ENCODE results near the gene OCLN. TPM values are rescaled to one million over a fixed set of nuclear protein-coding genes. Genes with fewer than 3 reads are reported as not detected.
"Not testable (repeated sequence)": the region's sequence is repeated elsewhere in the genome, so short reads cannot be mapped to it uniquely, and the experiment has no call there.

Gene OCLN
- total RNA-seq, 1 donor from 2014 or later, result 2.2 TPM

- no peak for TF ChIP-seq CTCF (IDR thresholded peaks at IDR 0.05)
- ATAC-seq (ENCODE audit: low read depth) (no peak), DNase-seq (no peak)
- no peaks in the 10 kb centered on the region for H3K9me3 Mint-ChIP-seq
- ChIA-PET POLR2A (no interaction called here), CTCF (no interaction called here)
- no peak overlapping the region for H3K27ac Mint-ChIP-seq
- no peaks in the 10 kb centered on the region for H3K27me3 Mint-ChIP-seq
- no peak overlapping the region for H3K4me3 Mint-ChIP-seq
- no peaks in the 10 kb centered on the region for H3K36me3 Mint-ChIP-seq (ENCODE audit: low read depth)
- intact Hi-C loops (cut with micrococcal nuclease), result no loop called here
- no peaks in the 10 kb centered on the region for H3K4me1 Mint-ChIP-seq
Measured at GRCh38 chr5:69451941-69452647, 40.5 kb upstream of the OCLN start.

GRCh38 chr5:69453487-69453886 is 39.1 kb upstream of the OCLN start:
- H3K27ac Mint-ChIP-seq; ATAC-seq (ENCODE audit: low read depth); H3K4me3 Mint-ChIP-seq; intact Hi-C loops (cut with micrococcal nuclease); H3K36me3 Mint-ChIP-seq (ENCODE audit: low read depth); CTCF ChIA-PET; H3K4me1 Mint-ChIP-seq; H3K27me3 Mint-ChIP-seq; DNase-seq; H3K9me3 Mint-ChIP-seq; POLR2A ChIA-PET: not testable (repeated sequence)

- H3K9me3 Mint-ChIP-seq, result peaks cover 2% of the 10 kb centered on the region
- intact Hi-C loops (cut with micrococcal nuclease), result no loop called here
- no peaks in the 10 kb centered on the region for H3K4me1 Mint-ChIP-seq
- no peak overlapping the region for H3K4me3 Mint-ChIP-seq
- no peak overlapping the region for H3K27ac Mint-ChIP-seq
- DNase-seq (no peak), ATAC-seq (ENCODE audit: low read depth) (no peak)
- TF ChIP-seq CTCF (IDR thresholded peaks at IDR 0.05), result no peak
- POLR2A ChIA-PET, result no interaction called here
- H3K36me3 Mint-ChIP-seq (ENCODE audit: low read depth), result no peaks in the 10 kb centered on the region
- H3K27me3 Mint-ChIP-seq, result no peaks in the 10 kb centered on the region
- CTCF ChIA-PET, result no interaction called here
Measured at GRCh38 chr5:69454460-69455249, 37.9 kb upstream of the OCLN start.

- POLR2A ChIA-PET; DNase-seq; H3K9me3 Mint-ChIP-seq; intact Hi-C loops (cut with micrococcal nuclease); H3K36me3 Mint-ChIP-seq (ENCODE audit: low read depth); H3K27ac Mint-ChIP-seq; CTCF ChIA-PET; H3K27me3 Mint-ChIP-seq; H3K4me1 Mint-ChIP-seq; ATAC-seq (ENCODE audit: low read depth); H3K4me3 Mint-ChIP-seq: not testable (repeated sequence)
Measured at GRCh38 chr5:69455428-69455988, 37.1 kb upstream of the OCLN start.

- Mint-ChIP-seq H3K4me3 (no peak overlapping the region), H3K27ac (no peak overlapping the region), H3K4me1 (no peaks in the 10 kb centered on the region), H3K27me3 (no peaks in the 10 kb centered on the region), H3K36me3 (ENCODE audit: low read depth) (no peaks in the 10 kb centered on the region), H3K9me3 (peaks cover 3% of the 10 kb centered on the region)
- ATAC-seq (ENCODE audit: low read depth) (no peak), DNase-seq (no peak)
- no peak for TF ChIP-seq CTCF (IDR thresholded peaks at IDR 0.05)
- ChIA-PET POLR2A (no interaction called here), CTCF (no interaction called here)
- intact Hi-C loops (cut with micrococcal nuclease), result no loop called here
Measured at GRCh38 chr5:69462170-69462569, 30.4 kb upstream of the OCLN start.

- intact Hi-C loops (cut with micrococcal nuclease); H3K4me3 Mint-ChIP-seq; H3K27me3 Mint-ChIP-seq; H3K9me3 Mint-ChIP-seq; CTCF ChIA-PET; H3K4me1 Mint-ChIP-seq; H3K36me3 Mint-ChIP-seq (ENCODE audit: low read depth); DNase-seq; POLR2A ChIA-PET; H3K27ac Mint-ChIP-seq; ATAC-seq (ENCODE audit: low read depth): not testable (repeated sequence)
Measured at GRCh38 chr5:69466375-69466774, 26.2 kb upstream of the OCLN start.

All from activated B cell treated with CpG ODN at 0.5 μM for 24 hours (primary cell).